ENCODE measurements around the gene CCDC146. TPM values are rescaled to one million over a fixed set of nuclear protein-coding genes. Genes with fewer than 3 reads are reported as not detected.

The CCDC146 gene
- total RNA-seq, 1 donor from 2014 or later = 3.0 TPM

GRCh38 chr7:77254915-77255314, 132.5 kb downstream of the CCDC146 start:
- Mint-ChIP-seq H3K4me3 (ENCODE audit: unreplicated experiment) (no peak overlapping the region), H3K27me3 (ENCODE audit: low read depth) (no peaks in the 10 kb centered on the region), H3K9me3 (ENCODE audit: low read depth) (no peaks in the 10 kb centered on the region), H3K36me3 (ENCODE audit: low read depth) (no peaks in the 10 kb centered on the region), H3K4me1 (ENCODE audit: low read depth) (peaks cover 19% of the 10 kb centered on the region), H3K27ac (ENCODE audit: unreplicated experiment) (no peak overlapping the region)
- no peak for TF ChIP-seq CTCF (IDR thresholded peaks at IDR 0.05)
- no peak for DNase-seq (ENCODE audit: low spot score)

GRCh38 chr7:77258014-77258413, 135.6 kb downstream of the CCDC146 start:
- H3K27ac Mint-ChIP-seq (ENCODE audit: unreplicated experiment) = no peak overlapping the region
- H3K36me3 Mint-ChIP-seq (ENCODE audit: low read depth) = no peaks in the 10 kb centered on the region
- no peak overlapping the region for H3K4me3 Mint-ChIP-seq (ENCODE audit: unreplicated experiment)
- no peaks in the 10 kb centered on the region for H3K9me3 Mint-ChIP-seq (ENCODE audit: low read depth)
- no peak for DNase-seq (ENCODE audit: low spot score)
- H3K4me1 Mint-ChIP-seq (ENCODE audit: low read depth) = peaks cover 8% of the 10 kb centered on the region
- TF ChIP-seq CTCF (IDR thresholded peaks at IDR 0.05) = no peak
- no peaks in the 10 kb centered on the region for H3K27me3 Mint-ChIP-seq (ENCODE audit: low read depth)

GRCh38 chr7:77258593-77258992, 136.2 kb downstream of the CCDC146 start:
- TF ChIP-seq CTCF (IDR thresholded peaks at IDR 0.05) = no peak
- H3K36me3 Mint-ChIP-seq (ENCODE audit: low read depth) = no peaks in the 10 kb centered on the region

GRCh38 chr7:77262316-77262715, 139.9 kb downstream of the CCDC146 start:
- Mint-ChIP-seq H3K9me3 (ENCODE audit: low read depth) (no peaks in the 10 kb centered on the region), H3K4me3 (ENCODE audit: unreplicated experiment) (no peak overlapping the region), H3K27ac (ENCODE audit: unreplicated experiment) (no peak overlapping the region), H3K4me1 (ENCODE audit: low read depth) (no peaks in the 10 kb centered on the region), H3K27me3 (ENCODE audit: low read depth) (no peaks in the 10 kb centered on the region), H3K36me3 (ENCODE audit: low read depth) (no peaks in the 10 kb centered on the region)
- no peak for DNase-seq (ENCODE audit: low spot score)
- TF ChIP-seq CTCF (IDR thresholded peaks at IDR 0.05) = no peak

More at GRCh38 chr7:77258593-77258992, 136.2 kb downstream of the CCDC146 start:
- Mint-ChIP-seq H3K9me3 (ENCODE audit: low read depth) (no peaks in the 10 kb centered on the region), H3K4me3 (ENCODE audit: unreplicated experiment) (no peak overlapping the region), H3K27ac (ENCODE audit: unreplicated experiment) (no peak overlapping the region), H3K27me3 (ENCODE audit: low read depth) (no peaks in the 10 kb centered on the region), H3K4me1 (ENCODE audit: low read depth) (peaks cover 8% of the 10 kb centered on the region)
- DNase-seq (ENCODE audit: low spot score) = no peak

GRCh38 chr7:77265666-77266065, 143.3 kb downstream of the CCDC146 start:
- H3K36me3 Mint-ChIP-seq (ENCODE audit: low read depth) = no peaks in the 10 kb centered on the region
- peaks cover 25% of the 10 kb centered on the region for H3K4me1 Mint-ChIP-seq (ENCODE audit: low read depth)
- H3K4me3 Mint-ChIP-seq (ENCODE audit: unreplicated experiment) = no peak overlapping the region
- no peak overlapping the region for H3K27ac Mint-ChIP-seq (ENCODE audit: unreplicated experiment)
- DNase-seq (ENCODE audit: low spot score) = no peak
- H3K27me3 Mint-ChIP-seq (ENCODE audit: low read depth) = no peaks in the 10 kb centered on the region
- peaks cover 9% of the 10 kb centered on the region for H3K9me3 Mint-ChIP-seq (ENCODE audit: low read depth)
- TF ChIP-seq CTCF (IDR thresholded peaks at IDR 0.05) = no peak

Data from chondrocyte (in vitro differentiated cells).